Esophagus squamous epithelium (tissue), 5 donors: ENCODE results near the gene EXOSC5. TPM values are rescaled to one million over a fixed set of nuclear protein-coding genes. Genes with fewer than 3 reads are reported as not detected.
"Not testable (repeated sequence)": the region's sequence is repeated elsewhere in the genome, so short reads cannot be mapped to it uniquely, and the experiment has no call there.

Source experiments
- DNase-seq: peaks from one replicate; lab custom pipeline; 2025; lab: John Stamatoyannopoulos, UW
- H3K27ac ChIP-seq, 4 donors: fragments of 200-600 bp; sonication (generic); one replicate each; pipeline ENCODE4 v1.5.1; 2016 to 2019; ENCODE audit warnings: mild to moderate bottlenecking in 1 of 4
- H3K27me3 ChIP-seq, 4 donors: fragments of 200-600 bp; sonication (generic); 1 replicate in 3 of 4; 2 replicates in 1 of 4; pipeline versions ENCODE4 v1.5.1 to v1.6.0; 2017 to 2021; ENCODE audit warnings: antibody characterized with exemption in 1 of 4
- H3K36me3 ChIP-seq, 3 donors: fragments of 200-600 bp; sonication (generic); one replicate each; pipeline ENCODE4 v1.5.1; 2016 to 2019
- H3K4me1 ChIP-seq, 3 donors: fragments of 200-600 bp; sonication (generic); one replicate each; pipeline ENCODE4 v1.5.1; 2017 to 2019
- H3K4me3 ChIP-seq, 4 donors: fragments of 200-600 bp; sonication (generic); 1 replicate in 3 of 4; 2 replicates in 1 of 4; pipeline ENCODE4 v1.5.1; 2016 to 2019; ENCODE audit warnings: mild to moderate bottlenecking in 2 of 4, moderate library complexity in 1 of 4
- H3K9me3 ChIP-seq, 3 donors: fragments of 200-600 bp; sonication (generic); one replicate each; pipeline ENCODE4 v1.5.1; 2016 to 2019
- POLR2A ChIP-seq, 4 donors: fragments of 450-650 bp; IDR thresholded peaks; one replicate each; pipeline ENCODE4 v1.6.1; 2017; ENCODE audit warnings: antibody characterized with exemption in 4 of 4, mild to moderate bottlenecking in 4 of 4, moderate library complexity in 3 of 4
- WGBS, 2 donors: methylation state at CpG; one replicate each; pipeline ENCODE4 v1.1.5; 2018; 5-methylcytosine and 5-hydroxymethylcytosine counted together
- intact Hi-C: fragments of 100-400 bp; cut with DNase I; formaldehyde crosslinking; loops from one replicate; pipeline ENCODE4 v1.15.0; 2022
- total RNA-seq, 4 donors: library from RNA; depleted of rRNA; stranded (reverse); fragments of >200 nt; gene quantifications; one replicate each; pipeline ENCODE4 v1.1.0, GENCODE V29; 2016
- TF ChIP-seq, protein P1 (sequence below), 6 experiments: fragments of 450-650 bp in 4 of 6; fragments of 200-600 bp in 2 of 6; sonication (generic) in 2 of 6; IDR thresholded peaks; one replicate each; pipeline ENCODE4 v1.5.1; 2016 to 2019; ENCODE audit warnings: antibody characterized with exemption in 6 of 6, mild to moderate bottlenecking in 4 of 6, moderate library complexity in 4 of 6
- donor health status: DM: yes; HTN: yes; CAD: no.

The EXOSC5 gene
- total RNA-seq, 4 donors from 2014 or later, result 22.4 to 37.0 (median 28.6) TPM

DNA sequence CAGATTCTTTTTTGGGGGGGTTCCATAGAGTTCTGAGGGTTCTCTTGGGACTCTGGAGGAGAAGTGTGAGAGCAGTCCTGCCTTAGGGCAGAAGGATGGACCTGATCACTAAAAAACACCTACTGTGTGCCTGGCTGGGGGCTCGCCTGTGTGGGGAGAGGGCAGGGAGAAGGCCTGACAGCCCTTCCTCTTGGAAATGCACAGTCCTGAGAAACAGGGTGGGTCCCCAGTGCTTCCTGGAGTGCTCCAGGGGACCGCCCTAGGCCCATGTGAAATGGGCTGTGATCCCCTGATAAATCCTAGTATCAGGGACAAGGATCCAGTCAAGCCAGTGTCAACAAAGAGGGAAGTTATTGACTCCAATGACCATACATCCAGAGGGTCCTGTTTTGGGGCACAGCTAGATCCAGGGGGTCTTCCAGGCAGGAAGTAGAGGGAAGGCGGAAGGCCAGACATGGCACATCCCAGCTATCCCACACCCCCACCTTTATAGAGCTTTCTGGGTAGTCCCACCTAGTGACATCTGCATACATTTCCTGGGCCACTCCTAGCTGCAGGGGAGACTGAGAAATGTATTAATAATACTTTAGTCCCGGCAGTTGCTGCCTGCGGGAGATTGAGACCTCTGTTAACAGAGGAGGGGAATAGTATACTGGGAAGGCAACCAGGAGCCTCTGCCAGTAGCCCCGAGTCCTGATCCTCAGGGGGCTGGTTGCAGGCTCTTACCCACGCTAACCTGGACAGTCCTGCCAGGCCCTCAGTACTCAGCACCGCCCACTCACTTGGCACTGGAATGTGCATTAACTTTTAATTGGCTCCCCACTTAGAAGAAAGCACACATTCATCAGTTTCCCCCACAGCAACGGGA lies 14.2 kb upstream of the EXOSC5 start:
- Histone ChIP-seq H3K27me3 (no peaks in the 10 kb centered on the region), H3K4me1 (peaks cover 21 to 73% (median 24%) of the 10 kb centered on the region in 3 donors), H3K27ac (peak overlapping the region; percentile 39 to 81 (median 60)), H3K36me3 (peaks cover 7 to 65% (median 25%) of the 10 kb centered on the region in 3 donors), H3K9me3 (no peaks in the 10 kb centered on the region), H3K4me3 (no peak overlapping the region)
- 31 to 89% methylated on average over 3 to 5 of the region's 9 CpGs for WGBS, 2 donors
- DNase-seq, result no peak
- intact Hi-C loops, result no loop called here
- TF ChIP-seq, protein P1, sequence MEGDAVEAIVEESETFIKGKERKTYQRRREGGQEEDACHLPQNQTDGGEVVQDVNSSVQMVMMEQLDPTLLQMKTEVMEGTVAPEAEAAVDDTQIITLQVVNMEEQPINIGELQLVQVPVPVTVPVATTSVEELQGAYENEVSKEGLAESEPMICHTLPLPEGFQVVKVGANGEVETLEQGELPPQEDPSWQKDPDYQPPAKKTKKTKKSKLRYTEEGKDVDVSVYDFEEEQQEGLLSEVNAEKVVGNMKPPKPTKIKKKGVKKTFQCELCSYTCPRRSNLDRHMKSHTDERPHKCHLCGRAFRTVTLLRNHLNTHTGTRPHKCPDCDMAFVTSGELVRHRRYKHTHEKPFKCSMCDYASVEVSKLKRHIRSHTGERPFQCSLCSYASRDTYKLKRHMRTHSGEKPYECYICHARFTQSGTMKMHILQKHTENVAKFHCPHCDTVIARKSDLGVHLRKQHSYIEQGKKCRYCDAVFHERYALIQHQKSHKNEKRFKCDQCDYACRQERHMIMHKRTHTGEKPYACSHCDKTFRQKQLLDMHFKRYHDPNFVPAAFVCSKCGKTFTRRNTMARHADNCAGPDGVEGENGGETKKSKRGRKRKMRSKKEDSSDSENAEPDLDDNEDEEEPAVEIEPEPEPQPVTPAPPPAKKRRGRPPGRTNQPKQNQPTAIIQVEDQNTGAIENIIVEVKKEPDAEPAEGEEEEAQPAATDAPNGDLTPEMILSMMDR (IDR thresholded peaks at IDR 0.05), result no peak

DNA sequence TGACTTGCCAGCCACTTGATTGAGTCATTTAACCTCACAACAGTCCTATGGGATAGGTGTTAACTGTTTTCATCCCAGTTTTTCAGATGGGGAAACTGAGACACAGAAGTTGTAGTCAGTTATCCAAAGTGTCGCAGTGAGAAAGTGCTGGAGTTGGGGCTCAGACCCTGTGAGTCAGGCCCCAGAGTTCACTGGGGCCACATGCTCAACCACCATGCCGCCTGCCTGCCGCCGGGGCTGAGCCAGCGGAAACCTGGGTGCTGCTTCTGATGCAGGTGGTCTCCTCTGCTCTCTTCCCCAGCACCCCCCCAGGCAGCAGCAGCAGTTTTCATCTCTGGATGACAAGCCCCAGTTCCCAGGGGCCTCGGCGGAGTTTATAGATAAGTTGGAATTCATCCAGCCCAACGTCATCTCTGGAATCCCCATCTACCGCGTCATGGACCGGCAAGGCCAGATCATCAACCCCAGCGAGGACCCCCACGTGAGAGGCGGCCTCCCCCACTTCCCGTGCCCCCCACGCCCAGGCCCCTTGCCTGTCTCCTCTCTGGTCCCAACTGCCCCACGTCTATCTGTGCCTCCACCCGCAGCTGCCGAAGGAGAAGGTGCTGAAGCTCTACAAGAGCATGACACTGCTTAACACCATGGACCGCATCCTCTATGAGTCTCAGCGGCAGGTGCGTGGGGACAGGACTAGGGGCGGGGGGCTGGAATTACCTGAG lies 13.3 kb upstream of the EXOSC5 start:
- intact Hi-C loops, result no loop called here
- H3K27ac ChIP-seq, result peak overlapping the region in 2 of 4 donors; percentile 66 to 81
- no peak for TF ChIP-seq POLR2A (IDR thresholded peaks at IDR 0.05)
- TF ChIP-seq, protein P1 (IDR thresholded peaks at IDR 0.05), result no peak
- peaks cover 4 to 57% (median 25%) of the 10 kb centered on the region in 3 donors for H3K36me3 ChIP-seq
- no peak for DNase-seq
- H3K4me1 ChIP-seq, result peaks cover 29 to 82% (median 30%) of the 10 kb centered on the region in 3 donors
- no peaks in the 10 kb centered on the region for H3K9me3 ChIP-seq
- H3K27me3 ChIP-seq, result no peaks in the 10 kb centered on the region
- WGBS, 2 donors, result 90 to 92% methylated on average over 3 to 5 of the region's 23 CpGs
- H3K4me3 ChIP-seq, result no peak overlapping the region

DNA sequence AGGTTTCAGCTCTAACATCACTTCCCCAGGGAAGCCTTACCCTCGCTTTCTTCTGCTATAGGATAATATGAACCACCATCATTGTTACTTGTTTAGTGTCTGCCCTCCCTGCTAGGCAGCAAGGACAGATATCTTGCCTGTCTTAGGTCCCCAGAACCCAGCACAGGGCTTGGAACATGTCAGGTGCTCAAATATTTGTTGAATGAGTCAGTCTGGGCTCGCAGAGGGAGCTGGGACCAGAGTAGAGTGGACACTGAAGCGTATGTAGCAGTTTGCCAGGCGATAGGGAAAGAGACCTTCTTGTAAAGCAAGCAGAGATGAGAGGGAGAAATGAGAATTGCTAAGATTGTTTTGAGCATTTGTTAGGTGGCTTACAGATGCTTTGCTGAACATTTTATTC lies 12.1 kb upstream of the EXOSC5 start:
- TF ChIP-seq, protein P1 (IDR thresholded peaks at IDR 0.05), result no peak
- no peak for TF ChIP-seq POLR2A (IDR thresholded peaks at IDR 0.05)
- Histone ChIP-seq H3K9me3 (no peaks in the 10 kb centered on the region), H3K4me1 (peaks cover 31 to 82% (median 35%) of the 10 kb centered on the region in 3 donors), H3K4me3 (no peak overlapping the region), H3K27ac (peak overlapping the region; percentile 18 to 81 (median 39)), H3K27me3 (no peaks in the 10 kb centered on the region), H3K36me3 (peaks cover 4 to 45% (median 15%) of the 10 kb centered on the region in 3 donors)
- no peak for DNase-seq
- WGBS, 2 donors, result 54 to 71% methylated on average over 4 of the region's 4 CpGs
- intact Hi-C loops, result no loop called here

DNA sequence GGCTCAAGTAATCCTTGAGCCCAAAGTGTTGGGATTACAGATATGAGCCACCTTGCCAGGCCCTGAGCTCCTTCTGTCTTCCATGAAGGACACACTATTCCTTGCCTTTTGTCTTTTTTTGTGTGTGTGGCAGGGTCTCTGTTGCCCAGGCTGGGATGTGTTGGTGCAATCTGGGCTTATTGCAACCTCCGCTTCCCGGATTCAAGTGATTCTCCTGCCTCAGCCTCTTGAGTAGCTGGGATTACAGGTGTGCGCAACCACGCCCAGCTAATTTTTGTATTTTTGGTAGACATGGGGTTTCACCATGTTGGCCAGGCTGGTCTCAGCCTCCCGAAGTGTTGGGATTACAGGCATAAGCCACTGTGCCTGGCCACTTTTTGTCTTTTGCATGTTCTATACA lies 11.7 kb upstream of the EXOSC5 start:
- H3K9me3 ChIP-seq, DNase-seq, H3K27me3 ChIP-seq, H3K4me3 ChIP-seq, intact Hi-C loops: not testable (repeated sequence)
- Histone ChIP-seq H3K4me1 (peaks cover 31 to 85% (median 36%) of the 10 kb centered on the region in 3 donors), H3K36me3 (peaks cover 4 to 41% (median 10%) of the 10 kb centered on the region in 3 donors), H3K27ac (peak overlapping the region; percentile 18 to 81 (median 39))
- WGBS, 2 donors, result 86% methylated on average over 5 of the region's 5 CpGs

DNA sequence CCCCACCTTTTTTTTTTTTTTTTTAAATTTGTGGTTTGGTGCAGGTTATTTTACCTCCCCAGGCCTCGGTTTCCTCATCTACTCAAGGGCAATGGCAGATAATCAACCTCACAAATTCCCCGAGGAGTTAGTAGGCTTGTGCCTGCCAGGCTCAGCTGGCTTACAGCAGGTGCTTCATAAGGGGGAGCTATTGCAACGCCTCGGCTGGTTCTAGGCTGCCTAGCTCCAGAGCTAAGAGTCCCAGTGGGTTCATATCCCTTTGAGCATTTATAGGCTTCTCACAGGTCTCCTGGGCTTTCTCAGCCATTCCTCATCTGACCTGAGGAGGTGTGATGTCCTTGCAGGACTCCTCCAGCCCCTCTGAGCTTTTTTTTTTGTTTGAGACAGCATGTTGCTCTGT lies 11.1 kb upstream of the EXOSC5 start:
- TF ChIP-seq, protein P1 (IDR thresholded peaks at IDR 0.05), result no peak
- TF ChIP-seq POLR2A (IDR thresholded peaks at IDR 0.05), result no peak
- Histone ChIP-seq H3K36me3 (peaks cover 4 to 36% (median 6%) of the 10 kb centered on the region in 3 donors), H3K27ac (peak overlapping the region in 2 of 4 donors; percentile 81 to 96), H3K27me3 (no peaks in the 10 kb centered on the region), H3K4me3 (no peak overlapping the region), H3K9me3 (no peaks in the 10 kb centered on the region), H3K4me1 (peaks cover 31 to 91% (median 42%) of the 10 kb centered on the region in 3 donors)
- intact Hi-C loops, result no loop called here
- WGBS, 2 donors, result 57 to 64% methylated on average over 3 of the region's 4 CpGs
- DNase-seq, result no peak
